DND-41 (cell line): ENCODE results near the gene CCDC158.
A peak's percentile ranks its signal among the peaks of the same experiment; 100 is the strongest.

Experiments used
- ATAC-seq: fragments of 200-7000 bp; cut with Tn5 transposase; 3 replicates; pipeline ENCODE4 v1.9.1; 2021; ENCODE audit warnings: low read depth; ENCODE audit not compliant: insufficient read depth
- DNase-seq: peaks from one replicate; pipeline ENCODE4 v3.0.0-alpha.2; 2020
- H2AFZ ChIP-seq: 2 replicates; pipeline ENCODE4 v1.6.0; 2012; ENCODE audit warnings: low read depth, low read length
- H3K27ac ChIP-seq: 2 replicates; pipeline ENCODE4 v1.5.1; 2012; ENCODE audit warnings: low read length, inconsistent platforms
- H3K27me3 ChIP-seq: fragments of 200-600 bp; sonication (generic); 2 replicates; pipeline ENCODE4 v1.6.0; 2012; ENCODE audit warnings: low read length, mild to moderate bottlenecking, inconsistent platforms; ENCODE audit not compliant: insufficient read depth, poor library complexity
- H3K36me3 ChIP-seq: 2 replicates; pipeline ENCODE4 v1.5.1; 2012; ENCODE audit warnings: low read length, inconsistent platforms; ENCODE audit not compliant: insufficient read depth
- H3K4me1 ChIP-seq: 2 replicates; pipeline ENCODE4 v1.5.1; 2012; ENCODE audit warnings: mild to moderate bottlenecking, low read length; ENCODE audit not compliant: insufficient read depth
- H3K4me2 ChIP-seq: 2 replicates; pipeline ENCODE4 v1.6.0; 2012; ENCODE audit warnings: mild to moderate bottlenecking, moderate library complexity, low read length, inconsistent platforms; ENCODE audit not compliant: insufficient read depth
- H3K4me3 ChIP-seq, 2 experiments: fragments of 200-600 bp in 1 of 2; shearing (Covaris generic) in 1 of 2; 2 replicates each; pipeline ENCODE4 v1.5.1; 2012 to 2016; ENCODE audit warnings: inconsistent platforms in 2 of 2, low read length in 2 of 2, mild to moderate bottlenecking in 2 of 2, low read depth in 1 of 2, moderate library complexity in 1 of 2
- H3K79me2 ChIP-seq: 2 replicates; pipeline ENCODE4 v1.6.0; 2012; ENCODE audit warnings: low read length, inconsistent platforms; ENCODE audit not compliant: insufficient read depth
- H3K9ac ChIP-seq: 2 replicates; pipeline ENCODE4 v1.6.0; 2012; ENCODE audit warnings: low read depth, mild to moderate bottlenecking, inconsistent platforms, low read length, moderate library complexity
- H3K9me3 ChIP-seq: 2 replicates; pipeline ENCODE4 v1.5.1; 2012; ENCODE audit warnings: low read length, moderate library complexity, mild to moderate bottlenecking, inconsistent platforms; ENCODE audit not compliant: insufficient read depth, severe bottlenecking
- H4K20me1 ChIP-seq: 2 replicates; pipeline ENCODE4 v1.6.0; 2012; ENCODE audit warnings: low read length; ENCODE audit not compliant: insufficient read depth
- CTCF ChIP-seq: IDR thresholded peaks from 2 replicates; pipeline ENCODE4 v1.5.1; 2012; ENCODE audit warnings: borderline replicate concordance, low read length, moderate library complexity, mild to moderate bottlenecking; ENCODE audit not compliant: poor library complexity, severe bottlenecking; ENCODE audit errors: extremely low read depth
- EZH2 ChIP-seq: IDR thresholded peaks from 3 replicates; pipeline ENCODE4 v1.6.1; 2012; ENCODE audit warnings: borderline replicate concordance, low read depth, mild to moderate bottlenecking, moderate library complexity, low read length, inconsistent platforms; ENCODE audit not compliant: severe bottlenecking

The CCDC158 gene

GRCh38 chr4:76301775-76302162 lies 119.2 kb downstream of the CCDC158 start:
- Histone ChIP-seq H2AFZ (no peak overlapping the region), H3K27me3 (no peaks in the 10 kb centered on the region), H3K4me3 (no peak overlapping the region), H3K4me1 (peaks cover 8% of the 10 kb centered on the region), H3K4me2 (no peak overlapping the region), H3K36me3 (no peaks in the 10 kb centered on the region), H3K9ac (no peak overlapping the region), H4K20me1 (no peaks in the 10 kb centered on the region), H3K9me3 (peaks cover 3% of the 10 kb centered on the region), H3K27ac (no peak overlapping the region), H3K79me2 (no peaks in the 10 kb centered on the region)
- DNase-seq (no peak), ATAC-seq (no peak)
- TF ChIP-seq EZH2 (no peak), CTCF (no peak)

- TF ChIP-seq EZH2 (no peak), CTCF (no peak)
- Histone ChIP-seq H2AFZ (no peak overlapping the region), H3K36me3 (no peaks in the 10 kb centered on the region), H3K4me3 (no peak overlapping the region), H3K9ac (no peak overlapping the region), H3K27me3 (no peaks in the 10 kb centered on the region), H3K27ac (no peak overlapping the region), H3K4me2 (no peak overlapping the region), H3K4me1 (peaks cover 8% of the 10 kb centered on the region), H3K9me3 (peaks cover 3% of the 10 kb centered on the region), H3K79me2 (no peaks in the 10 kb centered on the region), H4K20me1 (no peaks in the 10 kb centered on the region)
- ATAC-seq = peak; percentile 31; the same call in 2 of the 3 replicates
- no peak for DNase-seq
These were observed 119.7 kb downstream of the CCDC158 start for GRCh38 chr4:76301068-76301774.

DNA sequence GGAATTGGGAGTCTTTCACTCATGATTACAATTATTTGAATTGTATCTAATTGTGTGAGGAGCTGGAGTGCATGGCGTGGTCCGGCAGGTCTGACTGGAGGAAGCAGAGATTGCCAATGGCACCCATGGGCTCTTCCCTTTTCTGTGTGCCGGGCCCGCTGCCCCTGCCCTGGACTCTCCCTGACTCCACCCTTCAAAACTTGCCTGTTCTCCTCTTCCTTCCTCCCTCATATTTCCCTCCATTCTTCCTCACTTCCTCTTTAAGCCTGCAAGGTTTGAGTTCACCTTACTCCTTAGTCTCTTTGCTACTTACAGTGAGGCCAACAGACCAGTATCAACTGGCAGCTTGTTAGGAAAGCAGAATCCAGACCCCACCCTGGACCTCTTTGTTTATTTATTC lies 120.9 kb downstream of the CCDC158 start:
- H2AFZ ChIP-seq = no peak overlapping the region
- TF ChIP-seq CTCF (no peak), EZH2 (no peak)
- H3K79me2 ChIP-seq = no peaks in the 10 kb centered on the region
- no peak for DNase-seq
- H3K4me3 ChIP-seq = no peak overlapping the region
- no peak overlapping the region for H3K9ac ChIP-seq
- no peaks in the 10 kb centered on the region for H4K20me1 ChIP-seq
- no peak overlapping the region for H3K4me2 ChIP-seq
- H3K36me3 ChIP-seq = no peaks in the 10 kb centered on the region
- no peak overlapping the region for H3K27ac ChIP-seq
- H3K27me3 ChIP-seq = no peaks in the 10 kb centered on the region
- ATAC-seq = no peak
- H3K9me3 ChIP-seq = peaks cover 3% of the 10 kb centered on the region
- peaks cover 5% of the 10 kb centered on the region for H3K4me1 ChIP-seq
